ENCODE data around the gene HEYL.

The HEYL gene

DNA sequence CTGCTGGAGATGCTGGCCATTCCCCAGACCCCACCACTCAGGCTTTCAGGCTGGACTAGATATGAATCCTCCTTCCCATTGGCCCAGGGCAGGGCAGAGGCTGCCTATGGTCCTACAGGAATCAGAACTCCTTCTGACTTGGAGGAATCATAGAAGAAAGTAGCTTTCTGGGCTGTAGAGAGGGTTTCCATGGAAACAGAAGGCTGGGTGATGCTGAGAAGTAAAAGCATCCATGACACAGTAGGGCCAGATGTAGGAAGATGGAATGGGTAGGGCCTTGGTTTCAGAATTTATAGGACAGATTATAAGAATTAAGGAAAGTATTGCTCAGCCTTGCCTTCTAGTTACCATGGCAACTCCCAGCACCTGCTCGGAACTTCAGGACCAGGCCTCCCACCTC is 23.4 kb upstream of the HEYL start:
- no peak for DNase-seq

DNA sequence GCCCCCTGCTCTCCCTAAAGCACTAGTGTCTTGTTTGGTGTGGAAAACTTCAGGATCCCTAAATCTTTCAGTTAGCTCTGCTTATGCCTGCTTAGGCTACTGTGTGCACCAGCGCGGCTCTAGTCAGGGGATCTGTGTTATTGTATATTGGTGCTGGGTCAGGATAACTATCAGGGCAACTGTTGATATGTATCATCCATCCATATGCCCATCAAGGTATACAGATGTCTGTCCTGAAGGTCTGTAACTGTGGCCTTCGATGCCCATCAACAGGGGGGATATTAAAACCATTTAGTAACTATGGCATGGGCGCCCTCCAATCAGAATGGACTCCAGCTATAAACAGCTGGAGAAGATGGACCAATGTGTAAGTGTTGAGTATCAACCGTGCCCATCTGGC is 20.1 kb upstream of the HEYL start:
- no peak for DNase-seq

DNA sequence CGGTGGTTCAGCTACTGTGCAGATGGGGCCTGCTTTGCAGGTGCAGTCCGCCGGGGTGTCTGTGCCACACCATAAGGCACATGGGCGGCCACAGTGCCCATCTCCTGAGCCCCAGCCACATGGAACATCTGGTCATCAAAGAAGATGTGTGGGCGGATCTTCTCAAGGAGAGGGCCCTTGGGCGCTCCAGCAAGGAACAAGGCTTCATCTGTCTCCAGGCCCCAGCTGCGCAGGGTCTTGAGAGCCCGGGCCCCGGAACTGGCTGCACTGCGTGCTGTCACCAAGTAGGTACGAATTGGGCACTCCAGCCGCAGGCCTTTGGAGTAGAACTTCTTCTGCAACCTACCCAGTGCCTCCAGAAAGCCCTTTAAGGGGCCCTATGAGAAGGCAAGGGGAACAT is 19.7 kb upstream of the HEYL start:
- DNase-seq = no peak

DNA sequence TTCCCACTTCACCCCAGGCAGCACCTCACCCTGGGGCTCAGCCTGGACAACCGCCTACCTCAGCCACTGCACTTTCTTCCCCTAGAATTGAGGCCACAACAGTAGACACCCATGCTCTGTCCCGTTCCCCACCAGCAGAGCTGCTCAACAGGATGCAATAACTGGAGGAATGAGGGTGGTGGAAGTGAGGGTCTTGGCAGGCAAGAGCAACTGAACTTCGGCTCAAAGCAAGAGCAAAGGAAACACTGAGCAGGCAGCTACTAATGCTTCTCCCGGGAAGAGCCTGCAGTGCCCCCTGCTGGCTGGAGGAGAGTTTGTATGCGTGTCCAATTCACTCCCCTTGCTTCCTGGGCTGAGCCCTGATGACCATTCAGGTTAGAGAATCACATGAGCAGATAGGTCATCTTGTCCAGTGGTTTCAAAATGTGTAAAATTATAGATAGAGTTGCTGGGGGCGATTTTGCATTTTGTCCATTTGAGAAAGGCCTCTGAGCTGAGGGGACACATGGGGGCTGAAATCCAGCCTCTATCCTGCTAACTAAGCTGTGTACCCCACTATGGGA is 18.6 kb upstream of the HEYL start:
- DNase-seq = peak; percentile 99

DNA sequence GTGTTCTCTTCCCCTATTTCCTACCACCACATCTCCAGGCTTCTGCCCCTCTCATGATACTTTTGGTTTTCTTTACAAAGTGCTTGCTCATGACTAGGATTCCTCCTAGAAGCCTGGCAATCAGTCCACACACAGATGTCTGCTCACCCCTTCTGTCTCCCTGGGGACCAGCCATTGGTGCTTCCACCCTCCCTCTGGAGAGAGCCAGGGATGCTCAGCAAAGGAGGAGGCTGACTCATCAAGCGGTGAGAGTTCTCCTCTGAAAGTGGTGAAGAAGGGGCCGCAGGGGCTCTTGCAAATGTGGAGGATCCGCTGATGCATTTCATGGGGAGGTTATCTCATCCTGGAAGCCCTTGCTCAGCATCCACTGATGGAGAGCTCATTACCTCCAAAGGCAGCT is 18.0 kb upstream of the HEYL start:
- DNase-seq = no peak

DNA sequence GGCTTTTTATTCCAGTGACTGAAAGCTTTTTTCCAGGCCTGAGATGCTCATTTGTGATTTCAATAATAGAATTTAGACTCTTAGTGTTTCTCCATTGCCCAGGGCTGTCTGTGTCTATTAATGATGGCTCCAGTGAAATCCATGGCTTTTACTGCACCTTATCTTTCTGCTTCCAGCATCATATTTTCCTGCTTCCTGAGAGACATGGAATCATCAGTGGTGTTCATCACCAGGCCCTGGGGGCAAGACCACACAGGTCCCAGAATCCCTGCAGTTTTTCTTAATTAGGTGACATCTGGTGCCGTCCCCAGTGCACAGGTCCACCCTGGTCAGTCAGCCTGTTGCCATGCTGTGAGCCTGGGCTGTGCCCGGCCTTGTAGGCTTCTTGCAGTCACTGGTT is 16.9 kb upstream of the HEYL start:
- no peak for DNase-seq

DNA sequence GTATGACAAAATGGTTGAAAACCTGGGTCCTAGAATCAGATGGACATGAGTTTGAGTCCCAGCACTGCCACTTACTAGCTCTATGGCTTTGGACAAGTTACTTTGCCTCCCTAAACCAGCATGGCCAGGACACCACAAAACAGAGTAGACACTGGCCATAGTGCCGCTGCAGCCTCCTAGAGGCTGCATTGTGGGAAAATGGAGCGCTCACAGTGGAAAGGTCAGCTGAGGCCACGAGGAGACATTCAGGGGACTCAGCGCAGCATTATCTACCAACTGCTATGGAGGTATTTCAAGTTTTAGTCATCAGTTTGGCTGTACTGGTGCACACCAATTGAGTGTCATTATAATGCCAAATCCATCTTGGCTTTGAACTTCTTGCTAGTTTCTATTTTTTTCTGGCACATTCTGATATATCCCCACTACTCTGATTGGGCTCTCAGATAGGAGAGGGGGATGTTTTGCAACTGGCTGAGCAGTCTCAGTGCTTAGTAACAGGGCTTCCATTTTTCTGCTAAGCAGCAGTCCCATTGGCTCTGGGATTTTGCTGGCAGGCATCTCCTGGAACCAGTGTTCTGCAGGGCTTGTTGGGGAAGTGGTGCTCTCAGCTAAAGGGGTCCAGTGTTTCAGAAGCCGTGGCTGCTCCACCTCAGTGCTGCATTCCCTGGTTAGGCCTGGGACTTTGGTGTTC is 16.3 kb upstream of the HEYL start:
- no peak for DNase-seq

DNA sequence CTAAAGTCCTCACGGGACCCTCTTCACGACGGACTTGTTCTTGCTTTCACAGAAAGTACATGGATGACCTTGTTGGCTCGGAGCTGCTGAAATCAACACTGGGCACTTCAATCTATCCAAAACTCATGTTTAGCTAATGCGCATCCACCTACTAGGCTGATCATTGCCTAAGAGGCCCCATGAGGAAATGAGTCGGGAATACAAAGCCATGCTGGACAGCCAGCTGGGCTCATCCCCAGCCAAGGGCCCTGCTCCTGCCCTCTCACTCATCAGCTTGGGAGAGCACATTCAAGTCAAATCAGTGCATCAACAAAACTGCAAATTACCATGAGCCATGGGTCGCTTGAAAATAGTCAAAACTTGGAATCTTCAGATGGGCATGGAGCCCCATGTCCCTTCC is 14.8 kb upstream of the HEYL start:
- DNase-seq = no peak

DNA sequence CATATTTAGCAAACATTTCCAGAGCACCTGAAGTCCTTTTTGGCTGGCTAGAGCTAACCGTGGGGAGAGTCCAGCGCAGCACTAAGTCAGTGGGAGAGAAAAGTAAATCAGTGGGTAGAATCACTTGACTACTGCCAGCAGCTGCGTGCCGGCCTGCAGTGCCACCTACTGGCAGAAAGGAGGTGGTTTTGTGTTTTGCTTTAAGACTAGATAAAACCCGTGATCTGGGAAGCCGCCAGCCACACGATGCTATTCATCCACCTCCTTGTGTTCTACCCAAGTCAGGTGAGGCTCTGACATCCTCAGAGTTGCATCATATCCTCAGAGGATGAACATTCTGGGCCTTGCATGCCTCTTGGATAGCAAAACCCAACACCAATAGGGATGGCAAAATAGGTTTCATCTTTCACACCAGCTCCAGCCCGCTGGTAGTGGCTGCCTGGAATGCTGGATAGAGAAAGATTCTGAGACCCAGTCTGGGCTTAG is 14.1 kb upstream of the HEYL start:
- DNase-seq = peak; percentile 100

DNA sequence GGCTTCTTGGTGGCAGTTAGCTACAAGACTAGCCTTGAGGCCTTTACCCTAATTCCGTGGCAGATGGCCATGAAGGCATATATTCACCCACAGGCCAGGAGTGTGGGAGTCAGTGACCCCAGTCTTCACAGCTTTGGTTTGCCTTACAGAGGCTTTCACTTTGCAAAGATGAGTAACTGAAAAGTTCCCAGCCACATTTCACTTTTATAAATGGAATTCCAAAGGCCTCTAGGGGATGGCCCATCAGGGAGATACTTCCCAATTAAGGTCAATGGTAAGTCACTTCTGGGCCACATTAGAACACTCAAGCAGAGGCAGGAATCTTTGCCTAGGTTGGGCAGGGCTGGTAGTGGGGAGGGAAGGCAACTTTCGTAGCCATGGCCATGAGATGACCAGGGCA is 13.1 kb upstream of the HEYL start:
- no peak for DNase-seq

DNA sequence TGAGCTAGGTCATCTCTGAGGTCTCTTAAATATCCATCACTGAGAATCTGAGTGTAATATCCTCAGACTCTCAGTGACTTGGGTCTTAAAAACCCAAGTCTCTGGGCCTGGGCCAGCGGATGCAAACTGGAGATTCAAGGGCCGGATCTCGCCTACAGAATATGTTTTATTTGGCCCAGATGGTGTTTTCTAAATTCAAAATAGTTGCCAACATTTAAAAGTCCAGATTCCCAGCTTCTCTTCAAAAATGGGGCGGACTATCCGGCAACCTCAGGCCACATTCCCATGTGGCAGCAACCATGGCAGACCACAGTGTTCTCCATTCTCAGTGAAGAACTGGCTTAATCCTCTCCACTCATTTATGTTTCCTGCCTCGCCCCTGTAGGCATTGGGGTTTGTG is 12.7 kb upstream of the HEYL start:
- DNase-seq = no peak

DNA sequence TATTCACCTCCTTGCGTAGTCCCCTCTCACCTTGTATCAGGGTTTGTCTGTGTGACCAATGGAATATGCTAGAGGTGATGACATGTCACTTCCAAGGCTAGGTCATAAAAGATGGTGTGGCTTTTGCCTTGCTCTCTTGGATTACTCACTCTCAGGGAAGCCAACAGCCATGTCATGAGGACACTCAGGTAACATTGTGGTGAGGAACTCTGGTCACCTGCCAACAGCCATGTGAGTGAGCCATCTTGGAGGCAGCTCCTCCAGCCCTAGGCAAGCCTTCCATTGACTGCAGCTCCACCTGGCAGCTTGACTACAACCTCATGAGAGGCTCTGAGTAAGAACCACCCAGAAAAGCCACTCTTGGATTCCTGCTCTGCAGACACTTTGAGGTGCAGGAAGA is 11.0 kb upstream of the HEYL start:
- peak; percentile 100 for DNase-seq

DNA sequence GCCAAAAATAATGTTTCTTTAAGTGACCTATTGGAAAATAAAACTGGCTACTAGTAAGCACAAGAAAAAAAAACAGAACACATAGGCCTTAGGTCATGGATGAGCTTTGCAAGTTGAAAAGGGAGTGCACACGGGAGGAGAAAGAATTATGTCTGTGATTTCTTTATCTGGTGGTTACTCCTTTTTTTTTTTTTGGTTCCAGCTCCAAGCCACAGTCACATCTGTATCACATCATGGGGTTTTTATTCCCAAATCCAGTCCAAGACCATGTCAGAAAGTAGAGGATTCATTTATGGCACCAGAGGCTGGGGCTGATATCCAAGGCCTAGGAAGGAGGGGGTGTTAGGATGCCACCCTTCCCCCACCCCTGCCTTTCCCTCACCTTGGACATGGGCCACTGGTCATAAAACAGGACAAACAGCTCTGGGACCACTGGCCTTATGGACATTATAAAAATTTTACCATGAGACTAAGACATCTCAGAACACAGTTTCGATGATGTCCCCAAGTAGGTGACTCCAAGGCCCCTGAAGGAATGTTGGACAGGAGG is 10.3 kb upstream of the HEYL start:
- no peak for DNase-seq

DNA sequence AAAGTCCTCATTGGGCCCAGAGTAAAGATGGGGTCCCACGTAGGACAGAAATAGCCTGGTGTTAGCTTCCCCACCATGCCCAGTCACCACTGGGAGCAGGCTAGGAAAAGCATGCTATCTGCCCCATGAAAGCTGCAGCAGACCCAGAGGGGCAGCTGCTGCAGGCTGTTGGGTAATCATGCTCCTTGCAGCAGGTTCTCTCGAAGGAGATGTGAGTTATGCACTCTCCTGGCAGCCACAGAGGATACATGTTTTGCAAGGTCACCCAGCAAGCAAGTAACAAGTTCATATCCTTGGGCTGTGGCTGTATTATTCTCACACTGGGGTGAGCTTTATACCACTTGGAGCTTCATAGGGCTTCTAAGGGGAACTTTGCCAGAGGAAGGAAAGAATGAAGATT is 9.1 kb upstream of the HEYL start:
- DNase-seq = no peak

DNA sequence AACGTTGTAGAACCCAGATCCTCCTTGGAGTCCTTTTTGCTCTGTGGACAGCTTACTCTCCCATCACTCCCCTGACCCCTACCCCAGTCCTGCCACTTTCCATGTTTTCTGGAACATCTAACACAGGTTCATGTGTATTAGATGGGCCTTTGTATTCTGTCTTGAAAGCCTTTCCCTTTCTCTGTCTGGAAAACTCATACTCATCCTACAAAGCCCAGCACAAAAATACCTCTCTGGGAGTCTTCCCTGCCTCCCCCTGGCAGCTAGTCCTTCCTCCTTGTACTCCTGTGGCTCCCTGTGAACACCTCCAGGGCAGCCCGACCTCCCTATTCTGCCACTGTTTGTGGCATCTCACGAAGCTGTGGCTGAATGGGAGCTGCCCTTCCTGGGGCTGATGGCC is 7.8 kb upstream of the HEYL start:
- DNase-seq = no peak

DNA sequence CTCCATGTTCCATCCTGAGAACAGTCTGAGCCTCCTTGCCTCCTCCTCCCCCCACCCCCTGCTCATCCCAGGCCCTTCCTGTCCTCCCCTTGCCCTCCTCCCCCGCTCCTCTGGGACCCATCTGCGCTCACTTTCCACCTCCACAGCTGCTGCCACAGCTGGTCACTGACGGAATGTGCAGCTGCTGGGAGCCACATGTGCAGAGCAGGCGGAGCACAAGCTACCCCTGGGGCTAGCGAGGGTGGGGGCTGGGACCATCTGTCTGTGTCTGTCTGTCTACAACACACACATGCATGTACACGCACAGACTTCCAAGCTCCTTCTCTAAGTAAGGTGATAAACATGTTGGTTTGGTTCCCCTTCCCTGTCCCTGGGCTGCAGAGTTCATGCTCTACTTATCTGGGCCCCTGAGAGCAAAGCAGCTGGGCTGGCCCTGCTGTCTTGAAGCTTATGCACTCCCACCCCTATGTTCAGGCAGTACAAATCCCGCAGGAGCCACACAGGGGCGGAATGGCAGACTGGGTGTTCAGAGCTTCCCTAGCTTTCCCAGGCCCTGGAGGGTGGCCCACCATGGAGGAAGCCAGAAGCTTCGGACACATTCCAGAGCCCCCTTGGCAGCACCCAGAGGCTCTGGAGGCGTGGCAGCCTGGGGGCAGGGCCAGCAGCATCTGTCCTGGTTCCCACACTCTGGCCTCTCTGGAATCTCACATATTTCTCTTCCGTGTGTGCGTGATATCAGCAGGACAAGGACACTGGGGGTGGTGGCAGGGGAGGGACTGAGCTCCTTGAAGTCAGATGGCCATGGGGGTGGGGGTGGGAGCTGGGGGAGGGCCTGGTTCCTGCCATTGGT is 7.0 kb upstream of the HEYL start:
- no peak for DNase-seq

DNA sequence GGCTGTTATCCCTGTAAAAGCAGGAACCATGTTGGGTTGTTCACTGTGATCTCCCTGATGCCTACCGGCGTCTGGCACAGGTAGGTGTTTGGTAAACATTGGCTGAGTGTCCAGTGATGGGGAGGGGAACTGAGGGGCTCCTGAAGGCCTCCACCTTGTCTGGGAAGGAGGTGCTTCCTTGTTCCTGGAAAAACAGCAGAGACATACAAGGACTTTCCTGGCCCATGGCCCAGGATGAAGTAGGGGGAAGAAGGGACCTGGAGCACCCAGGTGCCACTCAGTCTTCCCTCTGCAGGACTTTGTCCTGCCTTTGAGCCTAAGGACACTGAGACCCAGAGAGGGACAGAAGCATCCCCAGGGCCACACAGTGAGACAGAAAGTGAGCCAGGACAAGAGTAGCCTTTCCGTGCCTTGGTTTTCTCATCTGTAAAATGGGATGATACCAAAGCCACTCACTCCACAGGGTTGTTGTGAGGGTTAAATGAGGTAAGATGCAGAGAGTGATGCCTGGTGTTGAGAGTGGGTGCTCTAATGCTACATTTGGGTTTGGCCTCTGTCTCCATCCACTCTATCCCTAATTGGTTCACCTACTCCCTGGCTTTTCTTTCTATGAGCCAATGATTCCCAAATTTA is 6.1 kb upstream of the HEYL start:
- DNase-seq = peak; percentile 100

DNA sequence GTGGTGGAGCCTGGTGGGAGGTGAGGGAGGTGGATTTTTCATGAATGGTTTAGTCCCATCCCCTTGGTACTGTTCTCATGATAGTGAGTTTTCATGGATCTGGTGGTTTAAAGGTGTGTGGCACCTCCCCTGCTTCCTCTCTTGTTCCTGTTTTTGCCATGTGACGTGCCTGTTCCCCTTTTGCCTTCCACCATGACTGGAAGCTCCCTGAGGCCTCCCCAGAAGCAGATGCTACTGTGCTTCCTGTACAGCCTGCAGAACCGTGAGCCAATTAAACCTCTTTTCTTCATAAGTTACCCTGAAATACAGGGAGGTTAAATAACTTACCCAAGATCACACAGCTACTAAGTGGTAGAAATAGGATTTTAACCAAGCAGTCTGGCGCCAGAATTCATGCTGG is 4.3 kb upstream of the HEYL start:
- DNase-seq = no peak

DNA sequence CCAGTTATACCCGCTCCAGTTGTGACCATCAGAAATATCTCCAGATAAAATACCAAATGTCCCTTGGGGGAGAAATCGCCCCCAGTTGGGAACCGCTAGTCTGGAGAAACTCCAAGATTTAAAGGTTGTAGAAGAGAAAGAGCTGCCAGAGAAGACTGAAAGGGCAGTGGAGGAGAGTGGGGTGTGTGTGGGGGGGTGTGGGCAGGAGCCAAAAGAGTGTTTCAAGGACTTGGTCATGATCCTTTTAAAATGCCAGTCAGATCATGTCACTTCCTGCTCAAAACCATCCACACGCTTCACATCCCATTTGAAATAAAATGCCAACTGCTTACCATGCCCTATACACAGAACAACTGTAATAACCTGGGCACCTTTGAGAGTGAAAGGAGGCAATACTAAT is 3.4 kb upstream of the HEYL start:
- DNase-seq = peak; percentile 93

DNA sequence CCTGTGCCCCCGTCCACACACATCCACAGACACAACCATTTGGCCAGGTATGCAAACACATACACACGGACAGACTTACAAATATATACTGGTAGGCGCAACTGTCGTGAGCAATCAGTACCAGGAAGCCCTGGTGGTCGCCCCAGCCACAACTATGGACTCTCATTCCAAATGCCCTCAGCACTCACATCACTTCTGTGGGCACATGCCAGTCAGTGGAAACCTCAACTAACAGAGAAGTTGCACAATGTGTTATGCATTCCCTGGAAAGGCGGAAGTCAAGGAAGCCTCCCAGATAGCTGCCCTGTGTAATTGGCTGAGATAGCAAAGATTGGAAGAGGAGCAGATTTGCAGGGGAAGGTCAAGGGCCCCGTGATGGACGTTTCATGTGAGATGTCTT is 1.4 kb upstream of the HEYL start:
- DNase-seq = no peak

DNA sequence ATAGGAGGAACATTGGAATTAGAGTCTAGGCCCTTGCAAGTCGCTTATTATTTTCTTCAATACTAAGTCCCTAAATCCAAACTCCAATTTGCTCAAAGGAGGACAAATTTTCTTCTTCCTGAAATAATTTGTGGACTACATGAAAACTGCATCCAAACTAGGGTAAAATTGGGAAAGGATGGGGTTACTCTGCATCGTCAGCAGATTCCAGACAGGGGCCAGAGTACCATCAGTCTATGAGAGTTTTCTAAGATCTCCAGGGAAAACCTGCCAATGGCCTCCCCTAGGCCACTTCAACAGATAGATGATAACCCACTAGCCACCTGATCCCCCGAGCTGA is 508 bp downstream of the HEYL start:
- no peak for DNase-seq

DNA sequence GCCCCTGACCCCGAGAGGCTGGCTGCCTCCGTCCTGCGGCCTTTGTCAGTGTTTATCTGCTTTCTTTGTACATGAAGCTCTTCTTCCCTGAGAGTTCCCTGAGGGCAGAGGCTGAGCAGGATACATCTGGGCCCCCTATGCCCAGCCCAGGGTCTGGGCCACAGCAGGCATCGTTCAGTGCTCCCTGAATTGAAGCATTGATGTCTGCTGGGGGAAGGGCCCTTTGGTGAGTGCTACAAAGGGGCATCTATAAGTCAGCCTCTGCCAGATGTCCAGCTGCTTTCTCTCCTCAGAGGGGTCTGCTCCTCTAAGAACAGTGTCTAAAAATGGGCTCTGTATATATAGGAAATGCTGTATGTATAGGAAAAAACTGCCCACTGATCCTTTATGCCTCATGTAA is 2.1 kb downstream of the HEYL start:
- DNase-seq = no peak

DNA sequence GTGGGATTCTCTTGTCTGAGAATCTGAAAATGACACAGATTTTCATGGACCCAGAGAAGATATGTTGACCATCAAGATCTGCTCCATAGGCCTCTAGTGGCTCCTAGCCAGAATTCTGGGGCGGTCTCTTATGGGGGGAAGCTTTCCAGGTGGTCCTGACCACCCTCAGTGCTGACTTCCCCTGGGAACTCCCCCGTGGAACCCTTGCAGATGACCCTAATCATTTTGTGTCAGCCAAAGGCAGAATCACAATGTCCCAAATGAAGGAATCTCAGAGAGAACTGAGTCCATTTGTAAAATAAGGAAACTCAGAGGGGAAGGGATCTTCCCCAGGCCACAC is 3.6 kb downstream of the HEYL start:
- no peak for DNase-seq

Data from NCI-H2029 (cell line).